K562 (cell line): ENCODE measurements around the gene TIMP3. TPM values are rescaled to one million over a fixed set of nuclear protein-coding genes. Genes with fewer than 3 reads are reported as not detected.

Experiments used
- ADNP ChIP-seq: fragments of 200-800 bp; sonication (Bioruptor generic); IDR thresholded peaks from 2 replicates; pipeline ENCODE4 v1.6.1; 2016; ENCODE audit warnings: missing genetic modification characterization, missing compliant biosample characterization
- ARID1B ChIP-seq: fragments of 450-650 bp; IDR thresholded peaks from 2 replicates; pipeline ENCODE4 v1.6.1; 2016; ENCODE audit warnings: antibody characterized with exemption, mild to moderate bottlenecking, inconsistent platforms
- CXXC5 ChIP-seq: fragments of 250-450 bp; sonication (Bioruptor Pico); IDR thresholded peaks from 2 replicates; pipeline ENCODE4 v1.8.0; 2022; ENCODE audit warnings: inconsistent platforms, mild to moderate bottlenecking, moderate library complexity
- DACH1 ChIP-seq: fragments of 450-650 bp; IDR thresholded peaks from 2 replicates; pipeline ENCODE4 v1.6.1; 2018; ENCODE audit not compliant: partially characterized antibody
- DMBX1 ChIP-seq: fragments of 250-450 bp; sonication (Bioruptor Pico); IDR thresholded peaks from 2 replicates; pipeline ENCODE4 v1.8.0; 2022; ENCODE audit warnings: inconsistent platforms, mild to moderate bottlenecking, moderate library complexity, borderline replicate concordance
- DPF2 ChIP-seq: fragments of 450-650 bp; IDR thresholded peaks from 2 replicates; pipeline ENCODE4 v1.6.1; 2016
- EGR1 ChIP-seq: fragments of 450-650 bp; conservative IDR thresholded peaks from 2 replicates; pipeline ENCODE4 v1.6.1; 2017; ENCODE audit warnings: mild to moderate bottlenecking
- EP300 ChIP-seq: IDR thresholded peaks from 2 replicates; pipeline ENCODE4 v1.6.1; 2012; ENCODE audit warnings: low read length, improper control_type of control experiment
- EP400 ChIP-seq: fragments of 450-650 bp; IDR thresholded peaks from 2 replicates; pipeline ENCODE4 v1.6.1; 2017; ENCODE audit warnings: antibody characterized with exemption, mild to moderate bottlenecking, moderate library complexity
- GTF3C2 ChIP-seq: IDR thresholded peaks from 3 replicates; pipeline ENCODE4 v1.6.1; 2011; ENCODE audit warnings: borderline replicate concordance, mild to moderate bottlenecking, moderate library complexity; ENCODE audit not compliant: insufficient read length; ENCODE audit errors: extremely low read depth
- HDAC2 ChIP-seq: fragments of 450-650 bp; IDR thresholded peaks from 2 replicates; pipeline ENCODE4 v1.6.1; 2016; ENCODE audit warnings: mild to moderate bottlenecking
- HDAC3 ChIP-seq: fragments of 450-650 bp; IDR thresholded peaks from 2 replicates; pipeline ENCODE4 v1.6.1; 2018; ENCODE audit warnings: borderline replicate concordance, mild to moderate bottlenecking, moderate library complexity; ENCODE audit not compliant: partially characterized antibody
- KDM1A ChIP-seq, 2 experiments: fragments of 450-650 bp; IDR thresholded peaks; 2 replicates each; pipeline ENCODE4 v1.6.1; 2016; ENCODE audit warnings: mild to moderate bottlenecking in 2 of 2
- KLF16 ChIP-seq: IDR thresholded peaks from 2 replicates; pipeline ENCODE4 v1.6.1; 2016; ENCODE audit warnings: antibody characterized with exemption
- LEF1 ChIP-seq: fragments of 450-650 bp; IDR thresholded peaks from 2 replicates; pipeline ENCODE4 v1.6.1; 2016; ENCODE audit warnings: mild to moderate bottlenecking
- MAFG ChIP-seq: fragments of 450-650 bp; conservative IDR thresholded peaks from 2 replicates; pipeline ENCODE4 v1.6.1; 2016; ENCODE audit warnings: missing genetic modification characterization, missing compliant biosample characterization
- MAFK ChIP-seq: IDR thresholded peaks from 2 replicates; pipeline ENCODE4 v1.6.1; 2011; ENCODE audit warnings: low read length, improper control_type of control experiment
- MNT ChIP-seq, 2 experiments: fragments of 450-650 bp; conservative IDR thresholded peaks; 2 replicates each; pipeline ENCODE4 v1.6.1; 2017; ENCODE audit warnings: mild to moderate bottlenecking in 2 of 2, moderate library complexity in 2 of 2
- NCOR1 ChIP-seq: fragments of 450-650 bp; IDR thresholded peaks from 2 replicates; pipeline ENCODE4 v1.6.1; 2016; ENCODE audit warnings: mild to moderate bottlenecking, moderate library complexity
- NFE2 ChIP-seq: IDR thresholded peaks from 2 replicates; pipeline ENCODE4 v1.6.1; 2014; ENCODE audit warnings: antibody characterized with exemption, low read depth
- RAD21 ChIP-seq, 2 experiments: fragments of 250-450 bp in 1 of 2; fragments of 450-650 bp in 1 of 2; sonication (Bioruptor Pico) in 1 of 2; formaldehyde crosslinking in 1 of 2; IDR thresholded peaks in 1 of 2; conservative IDR thresholded peaks in 1 of 2; 2 replicates each; pipeline versions ENCODE4 v1.4.0 to v1.8.0; 2020 to 2022; ENCODE audit warnings: mild to moderate bottlenecking in 2 of 2, moderate library complexity in 1 of 2
- RCOR1 ChIP-seq, 2 experiments: IDR thresholded peaks; 2 replicates each; pipeline ENCODE4 v1.6.1; 2012; ENCODE audit warnings: low read depth in 2 of 2, low read length in 2 of 2, borderline replicate concordance in 1 of 2, improper control_type of control experiment in 1 of 2
- SMARCE1 ChIP-seq: fragments of 450-650 bp; IDR thresholded peaks from 2 replicates; pipeline ENCODE4 v1.7.1; 2016; ENCODE audit warnings: mild to moderate bottlenecking
- TAF9B ChIP-seq: fragments of 450-650 bp; IDR thresholded peaks from 2 replicates; pipeline ENCODE4 v1.6.1; 2018; ENCODE audit warnings: mild to moderate bottlenecking; ENCODE audit not compliant: partially characterized antibody
- TCF3 ChIP-seq: sonication (generic); formaldehyde crosslinking; IDR thresholded peaks from 2 replicates; pipeline ENCODE4 v1.4.0; 2020; ENCODE audit warnings: mild to moderate bottlenecking, missing genetic modification reagents
- TRIM24 ChIP-seq, 2 experiments: fragments of 450-650 bp; IDR thresholded peaks; 2 replicates each; pipeline ENCODE4 v1.6.1; 2016
- ZEB2 ChIP-seq: fragments of 450-650 bp; IDR thresholded peaks from 2 replicates; pipeline ENCODE4 v1.6.1; 2016
- polyA plus RNA-seq, 8 experiments: library from polyadenylated mRNA; depleted of rRNA in 4 of 8; stranded (reverse) in 5 of 8; unstranded in 3 of 8; fragments of >200 nt; fragmentation: Nextera tagmentation in 2 of 8; fragmentation: Illumina TruSeq in 1 of 8; extraction: Ambion mirVana in 2 of 8; extraction: Trizol in 1 of 8; gene quantifications; 2 replicates each; pipeline versions ENCODE4 v1.2.1 to v1.2.3, GENCODE V29; 2011 to 2014; ENCODE audit warnings: inconsistent platforms in 1 of 8, missing spikeins in 1 of 8
- total RNA-seq, 7 experiments: library from RNA; depleted of rRNA in 6 of 7; stranded (reverse); fragments of >200 nt in 6 of 7; fragmentation: Illumina TruSeq in 2 of 7; extraction: Trizol in 2 of 7; gene quantifications; 2 replicates each; pipeline versions ENCODE4 v1.2.1 to v1.2.3, GENCODE V29; 2011 to 2021; ENCODE audit warnings: low replicate concordance in 1 of 7
- TF ChIP-seq, protein P1 (sequence below): fragments of 450-650 bp; IDR thresholded peaks from 2 replicates; pipeline ENCODE4 v1.6.1; 2016; ENCODE audit warnings: low read depth, mild to moderate bottlenecking, moderate library complexity

TIMP3 gene
- total and polyA plus RNA-seq, 9 of the 15 experiments (the other 6 are each of a cell fraction or from before 2014, with no cell fraction given) = 0.07 to 0.73 (median 0.18) TPM

DNA sequence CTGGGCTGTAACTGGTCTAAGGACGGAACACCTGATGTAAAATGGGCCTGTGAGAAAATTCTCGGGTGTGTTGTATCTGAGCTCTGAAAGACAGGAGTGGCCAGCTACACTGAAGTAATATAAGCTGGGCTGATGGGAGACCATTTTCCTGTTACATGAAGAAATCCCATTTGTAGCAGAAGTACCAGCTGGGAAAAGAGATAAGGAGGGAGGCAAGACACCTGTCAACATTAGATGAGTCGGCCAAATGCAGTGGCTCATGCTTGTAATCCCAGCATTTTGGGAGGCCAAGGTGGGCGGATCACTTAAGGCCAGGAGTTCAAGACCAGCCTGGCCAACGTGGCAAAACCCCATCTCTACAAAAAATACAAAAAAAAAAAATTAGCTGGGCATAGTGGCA, 72.1 kb downstream of the TIMP3 start (continued):
- peak; percentile 78 for TF ChIP-seq EP300
- TF ChIP-seq, protein P1, sequence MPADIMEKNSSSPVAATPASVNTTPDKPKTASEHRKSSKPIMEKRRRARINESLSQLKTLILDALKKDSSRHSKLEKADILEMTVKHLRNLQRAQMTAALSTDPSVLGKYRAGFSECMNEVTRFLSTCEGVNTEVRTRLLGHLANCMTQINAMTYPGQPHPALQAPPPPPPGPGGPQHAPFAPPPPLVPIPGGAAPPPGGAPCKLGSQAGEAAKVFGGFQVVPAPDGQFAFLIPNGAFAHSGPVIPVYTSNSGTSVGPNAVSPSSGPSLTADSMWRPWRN = peak; percentile 69
- TF ChIP-seq SMARCE1 = peak; percentile 85
- TF ChIP-seq EGR1 = peak; percentile 78
- 0 out of 2 replicates have a peak, but pooled peaks have one; percentile 28 for TF ChIP-seq CXXC5 (CRISPR knock-in tag)
- 0 out of 4 replicates have a peak, but pooled peaks of 1 of the 2 experiments have one; percentile 3 for TF ChIP-seq RAD21 (CRISPR knock-in tag; conservative IDR thresholded peaks at IDR 0.05 in 1 of 2, IDR thresholded peaks at IDR 0.05 in 1 of 2)
- peak; percentile 60 to 81 for TF ChIP-seq KDM1A (IDR thresholded peaks at IDR 0.05)
- peak; percentile 24 for TF ChIP-seq GTF3C2
- peak; percentile 86 for TF ChIP-seq ZEB2
- peak; percentile 95 for TF ChIP-seq ADNP (tag)
- TF ChIP-seq TCF3 = peak; percentile 92
- peak; percentile 92 for TF ChIP-seq DPF2
- 0 out of 2 replicates have a peak, but pooled peaks have one; percentile 46 for TF ChIP-seq DMBX1
- TF ChIP-seq EP400 = 0 out of 2 replicates have a peak, but pooled peaks have one; percentile 14
- TF ChIP-seq KLF16 = peak; percentile 62
- TF ChIP-seq LEF1 = peak; percentile 47; the same call in 1 of the 2 replicates
- TF ChIP-seq NFE2 = peak; percentile 70
- TF ChIP-seq TRIM24 (IDR thresholded peaks at IDR 0.05) = peak; percentile 54 to 84
- peak; percentile 75 for TF ChIP-seq DACH1
- TF ChIP-seq MNT (conservative IDR thresholded peaks at IDR 0.05) = peak in 1 of 2 experiments; percentile 41; a peak in 2 of 4 replicates
- peak; percentile 45 for TF ChIP-seq TAF9B
- TF ChIP-seq MAFG (tag) = peak; percentile 52; the same call in 1 of the 2 replicates
- peak; percentile 28; the same call in 1 of the 2 replicates for TF ChIP-seq MAFK
- peak in 1 of 2 experiments; percentile 58; a peak in 1 of 4 replicates for TF ChIP-seq RCOR1 (IDR thresholded peaks at IDR 0.05; ENCODE audit: borderline replicate concordance in 1 of 2, low read depth in 2 of 2, low read length in 2 of 2)
- TF ChIP-seq HDAC2 = peak; percentile 56; the same call in 1 of the 2 replicates
- peak; percentile 43 for TF ChIP-seq HDAC3
- TF ChIP-seq ARID1B = peak; percentile 96
- TF ChIP-seq NCOR1 = peak; percentile 82
